Measurements from ENCODE around the gene RIPPLY2. TPM values are rescaled to one million over a fixed set of nuclear protein-coding genes. Genes with fewer than 3 reads are reported as not detected.
"Not testable (repeated sequence)": the region's sequence is repeated elsewhere in the genome, so short reads cannot be mapped to it uniquely, and the experiment has no call there.

The RIPPLY2 gene
- total RNA-seq, 1 donor from 2014 or later: not detected

GRCh38 chr6:83891586-83891985 lies 38.4 kb downstream of the RIPPLY2 start:
- Histone ChIP-seq H3K36me3 (no peaks in the 10 kb centered on the region), H3K27ac (no peak overlapping the region), H3K4me1 (no peaks in the 10 kb centered on the region), H3K9me3 (no peaks in the 10 kb centered on the region), H3K4me3 (no peak overlapping the region), H3K27me3 (no peaks in the 10 kb centered on the region)
- DNase-seq (ENCODE audit: extremely low spot score in 2 of 2): no peak
- TF ChIP-seq POLR2A (IDR thresholded peaks at IDR 0.05): no peak
- TF ChIP-seq CTCF (IDR thresholded peaks at IDR 0.05): no peak
- TF ChIP-seq POLR2AphosphoS5 (IDR thresholded peaks at IDR 0.05; ENCODE audit: insufficient read depth in 1 of 2, low read depth in 1 of 2): no peak
- intact Hi-C loops (cut with DNase I): no loop called here

GRCh38 chr6:83893024-83893423 lies 39.9 kb downstream of the RIPPLY2 start:
- H3K27me3 ChIP-seq: no peaks in the 10 kb centered on the region

GRCh38 chr6:83897094-83897493 lies 43.9 kb downstream of the RIPPLY2 start:
- H3K9me3 ChIP-seq; H3K27ac ChIP-seq; DNase-seq (ENCODE audit: extremely low spot score in 2 of 2); H3K27me3 ChIP-seq; H3K4me1 ChIP-seq; H3K4me3 ChIP-seq; H3K36me3 ChIP-seq; intact Hi-C loops (cut with DNase I): not testable (repeated sequence)

More at GRCh38 chr6:83893024-83893423, 39.9 kb downstream of the RIPPLY2 start:
- intact Hi-C loops (cut with DNase I): no loop called here
- Histone ChIP-seq H3K27ac (no peak overlapping the region), H3K4me1 (no peaks in the 10 kb centered on the region), H3K9me3 (no peaks in the 10 kb centered on the region), H3K4me3 (no peak overlapping the region), H3K36me3 (no peaks in the 10 kb centered on the region)
- DNase-seq (ENCODE audit: extremely low spot score in 2 of 2): no peak
- no peak for TF ChIP-seq CTCF (IDR thresholded peaks at IDR 0.05)
- no peak for TF ChIP-seq POLR2AphosphoS5 (IDR thresholded peaks at IDR 0.05; ENCODE audit: insufficient read depth in 1 of 2, low read depth in 1 of 2)
- TF ChIP-seq POLR2A (IDR thresholded peaks at IDR 0.05): no peak

- Histone ChIP-seq H3K36me3 (no peaks in the 10 kb centered on the region), H3K9me3 (no peaks in the 10 kb centered on the region), H3K4me1 (no peaks in the 10 kb centered on the region), H3K27ac (no peak overlapping the region), H3K4me3 (no peak overlapping the region), H3K27me3 (no peaks in the 10 kb centered on the region)
- DNase-seq (ENCODE audit: extremely low spot score in 2 of 2): no peak
- intact Hi-C loops (cut with DNase I): no loop called here
- TF ChIP-seq POLR2AphosphoS5 (IDR thresholded peaks at IDR 0.05; ENCODE audit: insufficient read depth in 1 of 2, low read depth in 1 of 2) (no peak), CTCF (IDR thresholded peaks at IDR 0.05) (no peak), POLR2A (IDR thresholded peaks at IDR 0.05) (no peak)
These were observed 48.5 kb downstream of the RIPPLY2 start for GRCh38 chr6:83901624-83902023.

- Histone ChIP-seq H3K4me1 (no peaks in the 10 kb centered on the region), H3K4me3 (no peak overlapping the region), H3K9me3 (no peaks in the 10 kb centered on the region), H3K27me3 (no peaks in the 10 kb centered on the region), H3K27ac (no peak overlapping the region), H3K36me3 (no peaks in the 10 kb centered on the region)
- intact Hi-C loops (cut with DNase I): no loop called here
- TF ChIP-seq POLR2AphosphoS5 (IDR thresholded peaks at IDR 0.05; ENCODE audit: insufficient read depth in 1 of 2, low read depth in 1 of 2) (no peak), POLR2A (IDR thresholded peaks at IDR 0.05) (no peak), CTCF (IDR thresholded peaks at IDR 0.05) (no peak)
- no peak for DNase-seq (ENCODE audit: extremely low spot score in 2 of 2)
These were observed 51.2 kb downstream of the RIPPLY2 start for GRCh38 chr6:83904395-83904794.

- DNase-seq (ENCODE audit: extremely low spot score in 2 of 2): no peak
- H3K36me3 ChIP-seq: no peaks in the 10 kb centered on the region
- intact Hi-C loops (cut with DNase I): no loop called here
These were observed 52.5 kb downstream of the RIPPLY2 start for GRCh38 chr6:83905648-83906047.

More at GRCh38 chr6:83905648-83906047, 52.5 kb downstream of the RIPPLY2 start:
- no peaks in the 10 kb centered on the region for H3K27me3 ChIP-seq
- TF ChIP-seq POLR2A (IDR thresholded peaks at IDR 0.05) (no peak), POLR2AphosphoS5 (IDR thresholded peaks at IDR 0.05; ENCODE audit: insufficient read depth in 1 of 2, low read depth in 1 of 2) (no peak), CTCF (IDR thresholded peaks at IDR 0.05) (no peak)
- no peak overlapping the region for H3K27ac ChIP-seq
- no peaks in the 10 kb centered on the region for H3K9me3 ChIP-seq
- no peak overlapping the region for H3K4me3 ChIP-seq
- no peaks in the 10 kb centered on the region for H3K4me1 ChIP-seq
